SK-N-SH (cell line): ENCODE measurements around the gene EIPR1.
A peak's percentile ranks its signal among the peaks of the same experiment; 100 is the strongest.

ENCODE experiments used
- CTCF ChIP-seq: fragments of 200-600 bp; sonication (generic); IDR thresholded peaks from 2 replicates; pipeline ENCODE4 v1.6.1; 2017; ENCODE audit warnings: antibody characterized with exemption, mild to moderate bottlenecking, moderate library complexity
- EP300 ChIP-seq, 2 experiments: IDR thresholded peaks; 2 replicates each; pipeline versions ENCODE4 v1.4.0 to v1.6.1; 2012; ENCODE audit warnings: borderline replicate concordance in 1 of 2, low read depth in 1 of 2, low read length in 1 of 2
- EZH2phosphoT487 ChIP-seq: fragments of 200-600 bp; sonication (generic); IDR thresholded peaks from 2 replicates; pipeline ENCODE4 v1.6.1; 2017; ENCODE audit warnings: low read depth, mixed run types, mild to moderate bottlenecking, antibody characterized with exemption, moderate library complexity, borderline replicate concordance
- NRF1 ChIP-seq: IDR thresholded peaks from 2 replicates; pipeline ENCODE4 v1.6.1; 2012; ENCODE audit warnings: low read depth, mild to moderate bottlenecking, low read length
- POLR2AphosphoS5 ChIP-seq: IDR thresholded peaks from 2 replicates; pipeline ENCODE4 v1.6.1; 2012; ENCODE audit warnings: low read depth, low read length
- RCOR1 ChIP-seq: fragments of 150-350 bp; IDR thresholded peaks from 2 replicates; pipeline ENCODE4 v1.6.1; 2017; ENCODE audit warnings: antibody characterized with exemption, low read length
- RFX5 ChIP-seq: IDR thresholded peaks from 2 replicates; pipeline ENCODE4 v1.6.1; 2012; ENCODE audit warnings: mild to moderate bottlenecking, improper control_type of control experiment, low read length
- SIN3A ChIP-seq: IDR thresholded peaks from 2 replicates; pipeline ENCODE4 v1.6.1; 2012; ENCODE audit warnings: low read depth, mild to moderate bottlenecking, low read length, moderate library complexity, borderline replicate concordance
- SMC3 ChIP-seq: IDR thresholded peaks from 2 replicates; pipeline ENCODE4 v1.6.1; 2012; ENCODE audit warnings: low read depth, low read length, improper control_type of control experiment
- TAF1 ChIP-seq: IDR thresholded peaks from 2 replicates; pipeline ENCODE4 v1.6.1; 2012; ENCODE audit warnings: low read depth, mild to moderate bottlenecking, low read length, moderate library complexity, borderline replicate concordance
- YY1 ChIP-seq: IDR thresholded peaks from 2 replicates; pipeline ENCODE4 v1.4.0; 2012; ENCODE audit warnings: low read depth, mild to moderate bottlenecking

- TF ChIP-seq RCOR1 (no peak; the same call in 1 of the 2 replicates), CTCF (peak; percentile 66), SIN3A (no peak), YY1 (0 out of 2 replicates have a peak, but pooled peaks have one; percentile 33), NRF1 (peak; percentile 90), RFX5 (no peak), SMC3 (no peak), TAF1 (peak; percentile 80; the same call in 1 of the 2 replicates), EP300 (IDR thresholded peaks at IDR 0.05; ENCODE audit: borderline replicate concordance in 1 of 2, low read depth in 1 of 2, low read length in 1 of 2) (no peak; a peak in 1 of 4 replicates), EZH2phosphoT487 (no peak), POLR2AphosphoS5 (peak; percentile 98)
Measured at GRCh38 chr2:3379647-3380534, 2.3 kb upstream of the EIPR1 start, which contains the start of gene TRAPPC12.
